ENCODE measurements around the gene M6PR.

The M6PR gene

GRCh38 chr12:8949342-8950220 is at the start of gene M6PR:
TSS of gene M6PR (minus strand) at chr12:8949645. CDS start at chr12:8946404, 3,241 bp downstream.
- DNase-seq, result peak; percentile 100

- no peak for DNase-seq
These were observed 47.4 kb upstream of the M6PR start for GRCh38 chr12:8996682-8997405.

GRCh38 chr12:8995021-8995775 is 45.8 kb upstream of the M6PR start:
- DNase-seq, result no peak

DNA sequence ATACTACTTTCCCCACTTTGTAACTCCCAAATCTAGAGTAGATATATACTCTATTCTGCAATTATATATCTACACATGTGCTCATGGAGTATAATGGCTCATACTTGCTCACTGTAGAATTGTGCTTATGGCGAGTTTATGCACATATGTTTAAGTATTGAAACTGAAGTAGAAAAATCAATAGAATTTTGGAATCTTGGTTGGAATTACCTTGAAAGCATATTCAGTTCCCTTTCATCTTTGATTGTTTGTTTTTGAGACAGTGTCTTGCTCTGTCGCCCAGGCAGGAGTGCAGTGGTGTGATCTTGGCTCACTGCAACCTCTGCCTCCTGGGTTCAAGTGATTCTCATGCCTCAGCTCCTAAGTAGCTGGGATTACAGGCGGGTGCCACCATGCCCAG is 44.4 kb upstream of the M6PR start:
- no peak for DNase-seq

DNA sequence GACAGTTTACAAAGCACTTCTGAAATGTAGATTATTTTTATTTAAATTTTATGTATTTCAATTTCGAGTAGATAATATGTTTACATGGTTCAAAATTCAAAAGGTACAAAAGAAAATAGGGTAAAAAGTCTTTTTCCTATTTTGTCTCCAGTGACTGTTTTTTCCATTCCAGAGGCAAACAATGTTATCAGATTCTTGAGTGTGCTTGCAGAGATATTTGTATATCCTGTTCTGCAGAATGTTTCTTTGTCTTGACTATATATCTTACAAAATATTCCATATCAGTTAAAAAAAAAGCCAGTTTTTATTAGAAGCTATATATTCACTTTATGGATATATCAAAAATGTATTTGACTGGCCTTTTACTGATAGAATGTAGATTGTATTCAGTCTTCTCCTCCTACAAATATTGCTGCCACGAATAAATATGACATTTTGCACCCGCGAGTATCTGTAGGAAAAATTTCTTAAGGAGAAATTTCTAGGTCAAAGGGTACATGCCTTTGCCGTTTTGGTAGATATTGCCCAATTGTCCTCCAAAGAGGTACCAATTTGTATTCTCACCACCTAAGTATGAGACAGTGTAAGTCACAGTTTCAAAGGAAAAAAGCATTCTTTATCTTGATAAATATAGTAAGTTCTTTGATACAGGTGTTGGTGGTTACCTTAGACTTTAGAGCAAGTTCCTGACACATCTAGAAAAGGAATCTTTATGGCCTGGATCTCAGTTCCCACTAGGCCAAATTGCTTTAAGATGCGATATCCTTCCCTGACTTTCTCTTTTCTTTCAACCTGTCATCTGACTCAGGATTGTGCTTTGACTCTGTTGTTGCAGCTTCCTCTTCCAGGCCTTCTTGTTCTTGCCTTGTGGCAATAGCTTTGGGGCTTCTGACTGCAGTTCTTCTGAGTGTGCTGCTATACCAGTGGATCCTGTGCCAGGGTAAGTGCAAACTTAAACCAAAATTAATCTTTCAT is 42.2 kb upstream of the M6PR start:
- DNase-seq, result no peak

- no peak for DNase-seq
These were observed 40.0 kb upstream of the M6PR start, which contains the start of gene KLRG1 for GRCh38 chr12:8989413-8989812. TSS of gene KLRG1 (plus strand) at chr12:8989546. CDS start at chr12:8989636, 90 bp downstream.

DNA sequence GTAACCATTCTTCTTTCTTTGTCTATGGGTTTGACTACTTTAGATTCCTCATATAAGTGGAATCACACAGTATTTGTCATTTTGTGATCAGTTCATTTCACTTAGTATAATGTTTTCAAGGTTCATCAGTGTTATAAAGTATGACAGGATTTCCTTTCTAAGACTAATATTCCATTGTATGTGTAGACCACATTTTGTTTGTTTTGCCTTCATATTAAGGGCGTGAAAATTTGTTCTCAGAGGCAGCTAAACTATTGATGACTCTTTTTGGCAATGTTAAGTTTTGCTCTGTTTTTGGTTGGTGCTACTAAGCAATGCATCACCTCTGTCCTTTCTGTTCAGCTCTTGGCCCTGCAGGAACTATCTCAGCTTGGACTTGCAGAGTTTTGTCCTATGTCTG is 38.2 kb upstream of the M6PR start:
- DNase-seq, result no peak

GRCh38 chr12:8987163-8987562 is 37.7 kb upstream of the M6PR start:
- DNase-seq, result no peak

DNA sequence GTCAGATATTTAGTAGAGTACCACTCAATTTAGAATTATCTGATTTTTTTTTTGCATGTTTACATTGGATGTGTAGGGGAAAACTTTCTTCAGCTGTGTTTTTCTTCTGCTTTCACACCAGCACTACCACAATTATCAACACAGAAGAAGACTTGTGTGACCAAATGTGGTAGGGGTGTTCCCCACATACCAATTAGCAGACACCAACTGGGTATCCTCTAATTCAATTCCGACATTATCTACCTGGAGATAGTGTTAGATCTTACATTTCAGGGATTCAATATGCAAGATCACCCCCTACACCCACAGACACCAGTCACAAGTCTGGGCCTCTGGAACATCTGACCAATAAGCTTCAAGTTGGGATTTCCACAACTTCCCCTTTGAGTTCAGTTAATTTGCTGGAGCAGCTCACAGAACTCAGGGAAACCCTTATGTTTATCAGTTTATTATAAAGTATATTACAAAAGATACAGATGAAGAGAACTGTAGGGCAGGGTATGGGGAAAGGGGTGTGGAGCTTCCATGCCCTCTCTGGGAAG is 35.8 kb upstream of the M6PR start:
- DNase-seq, result no peak

DNA sequence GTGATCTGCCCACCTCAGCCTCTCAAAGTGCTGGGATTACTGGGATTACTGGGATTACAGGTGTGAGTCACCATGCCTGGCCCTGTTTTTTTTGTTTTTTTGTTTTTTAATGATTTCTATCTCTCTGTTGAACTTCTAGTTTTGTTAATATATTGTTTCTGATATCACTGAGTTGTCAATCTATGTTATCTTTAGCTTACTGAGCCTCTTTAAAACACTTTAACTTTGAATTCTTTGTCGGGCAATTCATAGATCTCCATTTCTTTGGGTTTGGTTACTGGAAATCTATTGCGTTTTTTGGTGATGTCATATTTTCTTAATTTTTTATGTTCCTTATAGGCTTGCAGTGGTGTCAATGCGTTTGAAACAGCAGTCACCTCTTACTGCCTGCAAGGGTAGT is 30.7 kb upstream of the M6PR start:
- no peak for DNase-seq

- DNase-seq, result peak; percentile 79
These were observed 21.0 kb upstream of the M6PR start for GRCh38 chr12:8970432-8970831.

GRCh38 chr12:8969861-8970411 is 20.5 kb upstream of the M6PR start:
- DNase-seq, result peak; percentile 79

DNA sequence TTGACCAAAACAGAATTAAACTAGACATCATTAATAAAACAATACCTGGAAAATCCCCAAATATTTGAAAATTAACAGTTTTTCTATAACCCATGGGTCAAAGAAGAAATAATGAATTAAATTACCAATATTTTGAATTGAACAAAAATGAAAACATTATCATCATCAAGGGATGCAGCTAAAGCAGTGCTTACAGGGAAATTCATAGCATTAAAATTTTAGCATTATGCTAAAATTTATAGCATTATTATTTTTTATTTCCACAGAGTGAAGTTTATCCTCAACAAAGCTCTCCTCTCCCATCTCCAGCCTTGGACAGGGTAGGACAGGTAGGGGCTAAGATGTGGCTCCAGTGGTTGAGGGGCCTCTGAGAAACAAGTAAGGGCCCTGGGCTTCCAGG is 19.3 kb upstream of the M6PR start:
- DNase-seq, result no peak

- DNase-seq, result no peak
These were observed 10.7 kb upstream of the M6PR start for GRCh38 chr12:8960176-8960575.

DNA sequence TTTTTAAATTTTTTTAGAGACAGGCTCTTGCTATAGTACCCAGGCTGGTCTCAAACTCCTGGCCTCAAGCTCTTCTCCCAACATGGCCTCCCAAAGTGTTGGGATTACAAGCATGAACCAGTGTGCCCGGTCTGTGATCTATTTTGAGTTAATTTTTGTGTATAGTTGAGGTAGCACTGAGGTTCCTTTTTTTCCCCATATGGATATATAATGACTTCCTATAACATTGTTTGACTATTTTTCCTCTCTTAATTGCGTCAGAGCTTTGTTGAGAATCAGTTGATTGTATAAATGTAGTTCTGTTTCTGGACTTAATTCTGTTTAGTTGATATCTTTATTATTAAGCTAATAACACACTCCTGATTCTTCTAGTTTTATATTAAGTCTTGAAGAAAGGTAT is 8.6 kb upstream of the M6PR start:
- DNase-seq, result no peak

- DNase-seq, result no peak
These were observed 8.1 kb upstream of the M6PR start for GRCh38 chr12:8957561-8957960.

- no peak for DNase-seq
These were observed 7.3 kb upstream of the M6PR start for GRCh38 chr12:8956772-8957171.

DNA sequence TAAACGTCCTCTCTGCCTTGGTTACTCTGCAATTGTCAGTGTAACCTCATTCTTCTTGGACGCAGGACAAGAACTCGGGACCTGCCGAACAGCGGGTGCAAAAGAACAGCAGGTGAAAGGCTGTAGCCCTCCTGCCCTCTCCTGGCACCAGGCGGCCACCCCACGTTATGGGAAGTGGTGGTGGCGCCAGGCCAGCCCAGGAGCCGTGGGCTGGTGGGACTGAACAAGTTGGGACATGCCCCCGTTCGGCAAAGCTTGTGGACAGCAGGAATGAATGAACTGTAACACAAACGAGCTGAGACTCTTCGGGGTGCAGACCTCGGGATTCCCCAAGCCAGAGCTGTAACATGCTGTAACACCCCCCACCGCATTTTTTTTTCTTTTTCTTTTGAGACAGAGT is 6.6 kb upstream of the M6PR start:
- DNase-seq, result no peak

DNA sequence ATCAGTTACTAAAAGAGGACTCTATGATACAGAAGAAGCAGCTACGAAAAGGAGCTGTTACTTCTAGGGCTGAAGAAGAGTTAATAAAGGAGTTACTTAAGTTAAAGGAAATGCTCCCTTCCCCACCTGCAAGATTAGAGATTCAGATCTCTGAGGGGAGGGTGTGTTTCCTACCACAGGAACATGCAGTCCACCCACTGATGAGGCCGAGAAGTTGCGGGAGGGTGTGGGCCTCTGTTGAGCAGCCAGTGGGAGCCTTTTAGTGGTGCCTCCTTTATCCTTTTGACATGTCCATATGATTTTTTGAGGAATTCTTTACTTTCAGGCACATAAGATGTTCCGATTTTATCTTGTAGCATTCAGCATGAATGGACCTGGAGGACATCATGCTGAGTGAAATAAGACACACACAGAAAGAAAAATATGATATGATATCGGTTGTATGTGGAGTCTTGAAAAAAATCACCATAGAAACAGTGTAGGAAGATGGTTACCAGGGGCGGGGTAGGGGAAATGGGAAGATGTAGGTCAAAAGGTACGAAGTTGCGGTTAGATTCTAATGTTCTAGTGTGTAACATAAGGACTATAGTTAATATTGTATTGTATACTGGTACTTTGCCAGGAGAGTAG is 4.4 kb upstream of the M6PR start:
- no peak for DNase-seq

GRCh38 chr12:8951744-8952143 is 2.3 kb upstream of the M6PR start:
- DNase-seq, result no peak

Data from DMS53 (cell line).